Sigmoid colon (tissue), 4 donors: Measurements from ENCODE around the gene LMAN2.

Source experiments
- CTCF ChIP-seq, 4 experiments: fragments of 450-650 bp in 3 of 4; fragments of 200-600 bp in 1 of 4; IDR thresholded peaks; one replicate each; pipeline ENCODE4 v1.5.1; 2016 to 2019; ENCODE audit warnings: antibody characterized with exemption in 4 of 4, mild to moderate bottlenecking in 3 of 4, moderate library complexity in 2 of 4
- EP300 ChIP-seq, 4 donors: sonication (generic); formaldehyde crosslinking; IDR thresholded peaks; one replicate each; pipeline ENCODE4 v1.6.1; 2017; ENCODE audit warnings: antibody characterized with exemption in 4 of 4
- POLR2A ChIP-seq, 2 donors: fragments of 450-650 bp; IDR thresholded peaks; one replicate each; pipeline ENCODE4 v1.6.1; 2016; ENCODE audit warnings: antibody characterized with exemption in 2 of 2, mild to moderate bottlenecking in 2 of 2, moderate library complexity in 2 of 2
- POLR2AphosphoS5 ChIP-seq, 4 donors: sonication (generic); formaldehyde crosslinking; IDR thresholded peaks; one replicate each; pipeline ENCODE4 v1.6.1; 2017; ENCODE audit warnings: antibody characterized with exemption in 4 of 4

DNA sequence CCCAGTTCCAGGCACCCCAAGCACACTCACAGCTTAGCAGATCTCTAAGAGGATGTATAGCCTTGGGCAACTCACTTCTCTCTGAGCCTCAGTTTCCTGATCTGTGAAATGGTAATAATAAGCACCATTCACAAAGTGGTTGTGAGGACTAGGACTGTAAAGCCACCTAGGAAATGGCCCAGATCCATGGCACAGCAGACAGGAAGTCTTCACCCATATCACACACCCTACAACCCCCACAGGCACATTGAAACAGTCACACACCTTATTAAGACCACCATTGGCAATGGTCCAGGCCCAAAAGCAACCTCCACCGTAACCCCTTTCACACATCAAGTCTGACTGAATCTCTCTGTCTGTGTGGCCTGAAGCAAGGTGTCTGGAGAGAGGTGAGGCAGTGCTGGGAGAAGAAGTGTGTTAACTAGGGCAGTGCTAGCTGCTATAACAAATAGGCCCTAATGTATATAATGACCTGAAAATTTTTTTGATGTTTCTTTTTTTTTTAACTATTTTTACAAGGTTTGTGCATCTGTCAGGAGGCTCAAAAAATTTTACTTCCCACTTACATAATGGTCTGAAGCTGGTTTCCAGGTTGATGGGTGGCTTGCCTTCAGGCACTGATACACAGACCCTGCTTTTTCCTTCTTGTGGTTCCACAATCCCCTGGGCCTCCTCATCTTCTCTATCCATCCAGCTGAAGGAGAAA is 3.8 kb upstream of the LMAN2 start:
- TF ChIP-seq POLR2AphosphoS5 (IDR thresholded peaks at IDR 0.05): no peak
- no peak for TF ChIP-seq CTCF (IDR thresholded peaks at IDR 0.05)
- TF ChIP-seq POLR2A (IDR thresholded peaks at IDR 0.05): no peak
- no peak for TF ChIP-seq EP300 (IDR thresholded peaks at IDR 0.05)
